HepG2 (cell line): ENCODE results near the gene PARP3. TPM values are rescaled to one million over a fixed set of nuclear protein-coding genes. Genes with fewer than 3 reads are reported as not detected.

Experiments
- AKAP8 ChIP-seq: sonication (generic); formaldehyde crosslinking; IDR thresholded peaks from 2 replicates; pipeline ENCODE4 v1.5.1; 2020; ENCODE audit warnings: mild to moderate bottlenecking, missing genetic modification reagents
- BHLHE40 ChIP-seq: IDR thresholded peaks from 2 replicates; pipeline ENCODE4 v1.6.1; 2011; ENCODE audit warnings: low read length, improper control_type of control experiment
- CHCHD3 ChIP-seq: sonication (generic); formaldehyde crosslinking; IDR thresholded peaks from 2 replicates; pipeline ENCODE4 v1.8.0; 2022; ENCODE audit warnings: mild to moderate bottlenecking, missing genetic modification reagents, moderate library complexity
- ELF4 ChIP-seq: sonication (generic); formaldehyde crosslinking; IDR thresholded peaks from 2 replicates; pipeline ENCODE4 v1.5.0; 2020; ENCODE audit warnings: missing genetic modification reagents, mild to moderate bottlenecking, moderate library complexity, borderline replicate concordance
- GATAD2A ChIP-seq: IDR thresholded peaks from 2 replicates; pipeline ENCODE4 v1.6.1; 2016
- KLF9 ChIP-seq: IDR thresholded peaks from 2 replicates; pipeline ENCODE4 v1.6.1; 2016; ENCODE audit warnings: low read depth
- MAFK ChIP-seq, 2 experiments: IDR thresholded peaks in 1 of 2; conservative IDR thresholded peaks in 1 of 2; 2 replicates each; pipeline ENCODE4 v1.6.1; 2011; ENCODE audit warnings: improper control_type of control experiment in 2 of 2, low read length in 2 of 2
- SAP130 ChIP-seq: IDR thresholded peaks from 2 replicates; pipeline ENCODE4 v1.6.1; 2016; ENCODE audit warnings: low read depth
- TARDBP ChIP-seq: sonication (generic); formaldehyde crosslinking; IDR thresholded peaks from 2 replicates; pipeline ENCODE4 v1.8.0; 2022; ENCODE audit warnings: mild to moderate bottlenecking, missing genetic modification reagents
- TBX2 ChIP-seq: sonication (generic); formaldehyde crosslinking; IDR thresholded peaks from 2 replicates; pipeline ENCODE4 v1.5.0; 2020; ENCODE audit warnings: missing genetic modification reagents, mild to moderate bottlenecking, borderline replicate concordance
- YEATS4 ChIP-seq: sonication (generic); formaldehyde crosslinking; IDR thresholded peaks from 2 replicates; pipeline ENCODE4 v1.4.0; 2020; ENCODE audit warnings: missing genetic modification reagents, borderline replicate concordance
- ZEB1 ChIP-seq: IDR thresholded peaks from 2 replicates; pipeline ENCODE4 v1.6.1; 2012; ENCODE audit warnings: mild to moderate bottlenecking, low read depth, inconsistent platforms; ENCODE audit not compliant: insufficient replicate concordance
- ZNF224 ChIP-seq: sonication (generic); formaldehyde crosslinking; IDR thresholded peaks from 2 replicates; pipeline ENCODE4 v1.5.0; 2020; ENCODE audit warnings: mild to moderate bottlenecking, missing genetic modification reagents
- ZNF749 ChIP-seq: sonication (generic); formaldehyde crosslinking; IDR thresholded peaks from 2 replicates; pipeline ENCODE4 v1.8.0; 2022; ENCODE audit warnings: mild to moderate bottlenecking, missing genetic modification reagents, moderate library complexity, borderline replicate concordance
- ZNF761 ChIP-seq: sonication (generic); formaldehyde crosslinking; conservative IDR thresholded peaks from 2 replicates; pipeline ENCODE4 v1.4.0; 2020; ENCODE audit warnings: mild to moderate bottlenecking, missing genetic modification reagents
- ZNF788 ChIP-seq: sonication (generic); formaldehyde crosslinking; IDR thresholded peaks from 2 replicates; pipeline ENCODE4 v1.5.0; 2020; ENCODE audit warnings: mild to moderate bottlenecking, missing genetic modification reagents, borderline replicate concordance
- ZSCAN20 ChIP-seq: sonication (generic); formaldehyde crosslinking; IDR thresholded peaks from 2 replicates; pipeline ENCODE4 v1.4.0; 2020; ENCODE audit warnings: missing genetic modification reagents, mild to moderate bottlenecking, borderline replicate concordance
- ZSCAN21 ChIP-seq: sonication (generic); formaldehyde crosslinking; IDR thresholded peaks from 2 replicates; pipeline ENCODE4 v1.8.0; 2022; ENCODE audit warnings: mild to moderate bottlenecking, missing genetic modification reagents, moderate library complexity, borderline replicate concordance
- ZXDC ChIP-seq: sonication (generic); formaldehyde crosslinking; IDR thresholded peaks from 2 replicates; pipeline ENCODE4 v1.5.0; 2020; ENCODE audit warnings: mild to moderate bottlenecking, missing genetic modification reagents
- ZZZ3 ChIP-seq: sonication (generic); formaldehyde crosslinking; IDR thresholded peaks from 2 replicates; pipeline ENCODE4 v1.4.0; 2020; ENCODE audit warnings: missing genetic modification reagents, mild to moderate bottlenecking, borderline replicate concordance
- polyA plus RNA-seq, 8 experiments: library from polyadenylated mRNA; depleted of rRNA in 3 of 8; stranded (reverse) in 7 of 8; unstranded in 1 of 8; fragments of >200 nt; fragmentation: Illumina TruSeq in 4 of 8; extraction: Trizol in 4 of 8; gene quantifications; 2 replicates each; pipeline versions ENCODE4 v1.2.1 to v1.2.3, GENCODE V29; 2011 to 2016; ENCODE audit warnings: low read depth in 4 of 8, missing spikeins in 1 of 8, mixed read lengths in 1 of 8; ENCODE audit not compliant: insufficient read depth in 1 of 8
- total RNA-seq, 5 experiments: library from RNA; depleted of rRNA; stranded (reverse); fragments of >200 nt; fragmentation: Illumina TruSeq; extraction: Trizol; gene quantifications; 2 replicates each; pipeline ENCODE4 v1.2.3, GENCODE V29; 2016; ENCODE audit warnings: low read depth in 1 of 5
- TF ChIP-seq, protein P1 (sequence below): sonication (generic); formaldehyde crosslinking; IDR thresholded peaks from 2 replicates; pipeline ENCODE4 v1.9.0; 2021; ENCODE audit warnings: missing genetic modification reagents, borderline replicate concordance
- TF ChIP-seq, protein P2 (sequence below): sonication (generic); formaldehyde crosslinking; IDR thresholded peaks from 2 replicates; pipeline ENCODE4 v1.4.0; 2020; ENCODE audit warnings: missing genetic modification reagents

PARP3 gene
- total and polyA plus RNA-seq, 2 of the 13 experiments (the other 11 are each of a cell fraction or from before 2014, with no cell fraction given): 11.2 to 21.5 TPM

DNA sequence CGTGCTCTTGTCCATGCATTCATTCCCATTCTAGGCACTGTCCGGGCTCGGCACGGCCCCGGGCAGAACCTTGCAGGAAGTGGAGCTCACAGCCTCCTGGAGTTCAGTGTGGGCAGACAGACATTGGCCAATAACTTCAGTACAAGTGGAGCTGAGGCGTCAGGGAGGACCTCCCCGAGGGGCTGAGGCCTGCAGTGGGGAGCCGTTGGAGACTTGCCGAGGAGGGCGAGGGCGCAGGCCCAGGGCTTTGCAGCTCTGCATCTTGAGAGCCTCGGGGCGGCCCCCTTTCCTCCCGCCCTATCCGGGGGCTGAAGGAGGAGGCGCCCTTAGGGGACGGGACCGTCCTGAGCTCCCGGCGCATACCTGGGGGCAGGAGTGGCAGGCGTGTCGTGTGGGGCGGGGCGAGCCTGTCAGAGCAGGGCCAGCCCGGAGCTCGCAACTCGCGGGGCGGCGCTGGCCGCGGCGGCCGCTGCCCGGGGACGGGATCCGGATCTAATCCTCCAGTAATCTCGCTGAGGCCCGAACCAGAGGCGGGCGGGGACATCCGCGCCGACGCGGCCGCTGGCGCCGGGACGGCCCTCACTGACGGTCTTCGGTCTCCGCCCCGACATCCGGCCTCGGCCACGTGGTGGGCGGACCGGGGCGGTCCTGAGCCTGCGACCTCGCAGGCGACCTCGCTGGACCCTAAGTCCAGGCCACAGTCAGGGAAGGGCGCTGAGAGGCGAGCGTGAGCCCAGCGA lies 40.8 kb downstream of the PARP3 start, which contains the start of gene ACY1 (continued):
- TF ChIP-seq, protein P1, sequence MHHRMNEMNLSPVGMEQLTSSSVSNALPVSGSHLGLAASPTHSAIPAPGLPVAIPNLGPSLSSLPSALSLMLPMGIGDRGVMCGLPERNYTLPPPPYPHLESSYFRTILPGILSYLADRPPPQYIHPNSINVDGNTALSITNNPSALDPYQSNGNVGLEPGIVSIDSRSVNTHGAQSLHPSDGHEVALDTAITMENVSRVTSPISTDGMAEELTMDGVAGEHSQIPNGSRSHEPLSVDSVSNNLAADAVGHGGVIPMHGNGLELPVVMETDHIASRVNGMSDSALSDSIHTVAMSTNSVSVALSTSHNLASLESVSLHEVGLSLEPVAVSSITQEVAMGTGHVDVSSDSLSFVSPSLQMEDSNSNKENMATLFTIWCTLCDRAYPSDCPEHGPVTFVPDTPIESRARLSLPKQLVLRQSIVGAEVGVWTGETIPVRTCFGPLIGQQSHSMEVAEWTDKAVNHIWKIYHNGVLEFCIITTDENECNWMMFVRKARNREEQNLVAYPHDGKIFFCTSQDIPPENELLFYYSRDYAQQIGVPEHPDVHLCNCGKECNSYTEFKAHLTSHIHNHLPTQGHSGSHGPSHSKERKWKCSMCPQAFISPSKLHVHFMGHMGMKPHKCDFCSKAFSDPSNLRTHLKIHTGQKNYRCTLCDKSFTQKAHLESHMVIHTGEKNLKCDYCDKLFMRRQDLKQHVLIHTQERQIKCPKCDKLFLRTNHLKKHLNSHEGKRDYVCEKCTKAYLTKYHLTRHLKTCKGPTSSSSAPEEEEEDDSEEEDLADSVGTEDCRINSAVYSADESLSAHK (CRISPR knock-in tag): no peak
- TF ChIP-seq ZXDC: no peak
- peak; percentile 4 for TF ChIP-seq ZEB1
- peak; percentile 91; the same call in 1 of the 2 replicates for TF ChIP-seq YEATS4 (CRISPR knock-in tag)
- TF ChIP-seq MAFK (conservative IDR thresholded peaks at IDR 0.05 in 1 of 2, IDR thresholded peaks at IDR 0.05 in 1 of 2; ENCODE audit: low read length in 2 of 2): no peak
- peak; percentile 42; the same call in 1 of the 2 replicates for TF ChIP-seq KLF9 (CRISPR knock-in tag)
- TF ChIP-seq GATAD2A: peak; percentile 48
- TF ChIP-seq TBX2: peak; percentile 94
- peak; percentile 96 for TF ChIP-seq ZNF749 (CRISPR knock-in tag)
- TF ChIP-seq BHLHE40: peak; percentile 39; the same call in 1 of the 2 replicates
- TF ChIP-seq, protein P2, sequence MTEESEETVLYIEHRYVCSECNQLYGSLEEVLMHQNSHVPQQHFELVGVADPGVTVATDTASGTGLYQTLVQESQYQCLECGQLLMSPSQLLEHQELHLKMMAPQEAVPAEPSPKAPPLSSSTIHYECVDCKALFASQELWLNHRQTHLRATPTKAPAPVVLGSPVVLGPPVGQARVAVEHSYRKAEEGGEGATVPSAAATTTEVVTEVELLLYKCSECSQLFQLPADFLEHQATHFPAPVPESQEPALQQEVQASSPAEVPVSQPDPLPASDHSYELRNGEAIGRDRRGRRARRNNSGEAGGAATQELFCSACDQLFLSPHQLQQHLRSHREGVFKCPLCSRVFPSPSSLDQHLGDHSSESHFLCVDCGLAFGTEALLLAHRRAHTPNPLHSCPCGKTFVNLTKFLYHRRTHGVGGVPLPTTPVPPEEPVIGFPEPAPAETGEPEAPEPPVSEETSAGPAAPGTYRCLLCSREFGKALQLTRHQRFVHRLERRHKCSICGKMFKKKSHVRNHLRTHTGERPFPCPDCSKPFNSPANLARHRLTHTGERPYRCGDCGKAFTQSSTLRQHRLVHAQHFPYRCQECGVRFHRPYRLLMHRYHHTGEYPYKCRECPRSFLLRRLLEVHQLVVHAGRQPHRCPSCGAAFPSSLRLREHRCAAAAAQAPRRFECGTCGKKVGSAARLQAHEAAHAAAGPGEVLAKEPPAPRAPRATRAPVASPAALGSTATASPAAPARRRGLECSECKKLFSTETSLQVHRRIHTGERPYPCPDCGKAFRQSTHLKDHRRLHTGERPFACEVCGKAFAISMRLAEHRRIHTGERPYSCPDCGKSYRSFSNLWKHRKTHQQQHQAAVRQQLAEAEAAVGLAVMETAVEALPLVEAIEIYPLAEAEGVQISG (CRISPR knock-in tag): peak; percentile 85
- TF ChIP-seq ZNF224: peak; percentile 74
- peak; percentile 97; the same call in 1 of the 2 replicates for TF ChIP-seq ZNF788 (CRISPR knock-in tag)
- TF ChIP-seq ZSCAN20: peak; percentile 76; the same call in 1 of the 2 replicates
- TF ChIP-seq TARDBP (CRISPR knock-in tag): peak; percentile 73
- TF ChIP-seq SAP130: peak; percentile 95
- peak; percentile 72; the same call in 1 of the 2 replicates for TF ChIP-seq ZNF761 (CRISPR knock-in tag)
- TF ChIP-seq CHCHD3: no peak
- no peak; the same call in 1 of the 2 replicates for TF ChIP-seq AKAP8 (CRISPR knock-in tag)
- TF ChIP-seq ELF4: no peak
- peak; percentile 98 for TF ChIP-seq ZSCAN21 (CRISPR knock-in tag)
- TF ChIP-seq ZZZ3 (CRISPR knock-in tag): peak; percentile 92; the same call in 1 of the 2 replicates
